Measurements from ENCODE around the gene OLFML2B.
"Not testable (repeated sequence)": the region's sequence is repeated elsewhere in the genome, so short reads cannot be mapped to it uniquely, and the experiment has no call there.

Gene OLFML2B

DNA sequence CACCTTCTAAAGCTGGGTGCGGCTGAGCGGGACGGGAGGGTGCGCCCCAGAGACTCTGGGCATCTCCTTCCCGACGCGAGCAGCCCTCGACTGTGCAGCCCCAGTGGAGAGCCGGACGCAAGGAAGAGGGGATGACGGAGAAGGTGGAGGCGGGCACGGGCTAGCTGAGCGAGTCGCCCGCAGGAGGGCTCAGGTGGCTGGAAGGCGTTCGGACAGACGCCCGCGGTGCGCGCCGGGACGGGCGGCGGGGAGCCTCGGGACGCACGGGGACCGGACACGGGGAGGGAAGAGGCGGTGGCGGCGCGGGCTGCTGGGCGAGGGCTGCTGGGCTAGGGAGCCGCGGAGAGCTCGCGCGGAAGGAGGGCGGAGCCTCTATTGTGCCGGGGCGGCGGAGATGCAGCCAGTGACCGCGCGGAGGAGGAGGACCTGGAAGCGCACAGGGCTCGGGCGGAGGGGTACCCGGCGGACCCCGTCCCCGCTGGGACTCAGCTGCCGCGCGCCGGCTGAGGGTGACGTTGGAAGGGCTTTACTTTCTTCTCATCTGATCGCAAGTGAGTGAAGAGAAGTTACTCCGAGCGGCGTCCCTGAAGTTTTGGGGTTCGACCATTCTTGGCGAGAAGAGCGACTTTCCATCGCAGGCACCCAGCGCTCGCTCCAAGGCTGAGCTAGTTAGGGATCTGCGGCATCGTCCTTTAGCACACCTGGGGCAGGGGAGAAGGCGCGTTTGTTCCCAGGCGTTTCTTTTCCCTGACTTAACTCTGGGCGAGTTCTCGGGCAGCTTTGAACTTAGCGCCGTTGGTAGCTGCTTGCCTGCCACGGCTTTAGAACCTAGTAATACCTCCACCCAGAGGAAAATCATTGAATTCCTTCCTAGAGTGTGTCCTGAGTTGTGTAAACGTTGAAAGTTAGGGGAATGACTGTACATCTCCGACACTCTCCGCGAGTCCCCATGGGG is at the start of gene OLFML2B:
TSS of gene OLFML2B (minus strand) at position 323 of the 955 bp plus-strand sequence. CDS start 439 bp downstream, outside the sequence.
- DNase-seq (ENCODE audit: low read depth) = peak; percentile 44

DNA sequence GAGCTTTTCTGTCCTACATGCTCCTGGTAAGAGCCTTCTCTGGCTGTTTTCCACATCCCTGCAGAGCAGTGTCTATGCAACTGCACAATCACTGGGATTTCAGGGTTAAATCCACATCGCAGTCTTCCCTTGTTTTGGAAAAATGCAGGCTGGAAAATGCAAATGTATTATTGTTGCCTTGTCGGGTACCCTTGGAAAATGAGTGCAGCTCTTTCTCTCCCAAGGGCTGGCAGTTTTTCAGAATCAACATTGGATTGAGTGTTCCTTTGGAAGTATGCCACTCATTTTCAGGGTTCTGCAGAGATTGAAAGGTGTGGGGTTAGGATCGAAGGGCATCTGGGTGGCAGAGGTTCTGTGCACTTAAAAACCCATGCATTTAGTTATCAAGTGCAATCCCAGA is 49.1 kb upstream of the OLFML2B start:
- no peak for DNase-seq (ENCODE audit: low read depth)

DNA sequence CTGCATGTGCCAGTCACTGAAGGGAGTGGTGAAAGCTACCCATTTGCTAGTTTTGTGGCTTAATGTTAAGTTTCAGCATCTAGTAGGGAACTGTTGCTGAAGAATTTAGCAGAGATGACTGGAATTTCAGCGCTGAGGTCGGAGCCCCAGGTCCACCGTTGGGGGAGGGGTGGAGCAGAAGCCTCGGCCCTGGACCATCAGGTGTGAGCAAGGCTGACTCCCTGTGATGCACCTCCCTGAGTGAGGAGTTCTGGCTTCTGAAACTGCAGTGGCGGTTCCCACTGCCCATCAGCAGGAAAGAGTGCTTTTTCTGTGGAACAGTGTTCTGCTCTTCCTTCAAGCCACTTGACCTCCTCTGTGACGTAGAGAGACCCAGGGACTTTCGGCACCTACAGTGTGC is 47.2 kb upstream of the OLFML2B start:
- DNase-seq (ENCODE audit: low read depth) = no peak

DNA sequence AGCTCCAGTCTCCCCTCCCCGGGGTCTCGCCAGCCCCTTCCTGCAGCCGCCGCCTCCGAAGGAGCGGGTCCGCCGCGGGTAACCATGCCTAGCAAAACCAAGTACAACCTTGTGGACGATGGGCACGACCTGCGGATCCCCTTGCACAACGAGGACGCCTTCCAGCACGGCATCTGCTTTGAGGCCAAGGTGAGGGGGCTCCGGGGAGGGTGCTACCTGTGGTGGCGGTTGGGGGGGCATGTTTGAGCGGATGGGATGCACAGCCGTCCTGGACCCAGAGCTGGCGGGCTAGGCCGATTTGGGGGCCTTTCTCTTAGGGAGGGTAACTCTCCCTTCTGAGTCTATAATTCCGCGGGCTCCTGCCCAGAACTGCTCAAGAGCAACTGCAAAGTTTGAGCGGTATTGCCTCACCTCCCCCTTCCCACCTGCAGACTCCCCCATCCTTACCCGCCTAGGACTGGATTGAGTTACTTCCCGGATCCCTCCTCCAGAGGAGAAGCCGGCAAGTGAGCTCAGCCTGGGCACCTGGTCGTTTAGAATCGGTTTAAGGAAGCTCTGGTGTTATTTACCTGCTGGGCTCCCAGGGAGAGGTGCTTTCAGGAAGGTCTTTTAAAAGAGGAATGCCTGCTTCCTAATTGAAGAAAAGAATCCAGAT is 46.6 kb upstream of the OLFML2B start:
- DNase-seq (ENCODE audit: low read depth) = no peak

DNA sequence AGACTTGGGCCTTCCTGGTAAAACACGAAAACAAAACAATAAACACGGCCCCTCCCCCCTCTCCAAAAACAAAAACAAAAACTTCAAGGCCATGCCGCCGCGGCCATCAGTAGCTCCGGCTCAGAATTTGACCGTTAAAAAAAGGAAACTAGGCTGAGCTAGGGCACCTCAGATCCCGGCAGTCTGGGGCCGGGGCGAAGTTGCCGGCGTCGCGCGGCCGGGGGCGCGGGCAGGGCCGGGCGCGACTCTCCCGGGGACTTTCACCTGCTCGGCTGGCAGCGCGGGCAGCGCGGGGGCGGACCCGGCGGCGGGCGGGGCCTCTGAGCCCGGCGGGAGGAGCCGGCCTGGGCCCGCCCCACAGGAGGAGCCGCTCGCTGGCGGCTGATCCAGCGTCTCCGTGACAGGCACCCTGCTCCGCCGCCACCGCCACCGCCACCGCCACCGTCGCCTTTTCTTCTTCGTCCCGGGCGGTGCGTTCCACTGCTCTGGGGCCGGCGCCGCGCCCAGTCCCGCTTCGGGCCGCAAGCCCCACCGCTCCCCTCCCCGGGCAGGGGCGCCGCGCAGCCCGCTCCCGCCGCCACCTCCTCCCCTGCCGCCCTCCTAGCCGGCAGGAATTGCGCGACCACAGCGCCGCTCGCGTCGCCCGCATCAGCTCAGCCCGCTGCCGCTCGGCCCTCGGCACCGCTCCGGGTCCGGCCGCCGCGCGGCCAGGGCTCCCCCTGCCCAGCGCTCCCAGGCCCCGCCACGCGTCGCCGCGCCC is 45.8 kb upstream of the OLFML2B start, which contains the start of gene NOS1AP:
TSS of gene NOS1AP (plus strand) at position 358 of the 760 bp plus-strand sequence. CDS start 487 bp downstream, outside the sequence.
- DNase-seq (ENCODE audit: low read depth) = peak; percentile 82

DNA sequence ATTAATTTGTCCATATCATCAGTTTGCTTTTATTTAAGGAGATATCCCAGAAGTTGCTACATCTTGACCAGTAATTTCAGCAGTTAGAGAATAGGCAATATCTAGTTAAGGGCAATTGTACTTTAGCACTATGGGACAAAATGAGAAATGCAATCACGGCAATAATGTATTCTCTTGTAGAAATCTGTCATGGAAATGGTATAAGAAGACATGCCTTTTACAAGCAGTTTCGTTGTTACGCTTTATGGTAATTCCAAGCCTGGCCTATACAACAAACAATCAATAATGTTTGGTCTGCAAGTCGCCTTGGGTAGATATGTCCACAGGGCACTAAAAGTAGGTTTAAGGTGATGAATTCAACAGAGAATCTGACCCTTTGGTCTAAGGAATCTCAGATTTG is 44.6 kb upstream of the OLFML2B start:
- DNase-seq (ENCODE audit: low read depth) = no peak

DNA sequence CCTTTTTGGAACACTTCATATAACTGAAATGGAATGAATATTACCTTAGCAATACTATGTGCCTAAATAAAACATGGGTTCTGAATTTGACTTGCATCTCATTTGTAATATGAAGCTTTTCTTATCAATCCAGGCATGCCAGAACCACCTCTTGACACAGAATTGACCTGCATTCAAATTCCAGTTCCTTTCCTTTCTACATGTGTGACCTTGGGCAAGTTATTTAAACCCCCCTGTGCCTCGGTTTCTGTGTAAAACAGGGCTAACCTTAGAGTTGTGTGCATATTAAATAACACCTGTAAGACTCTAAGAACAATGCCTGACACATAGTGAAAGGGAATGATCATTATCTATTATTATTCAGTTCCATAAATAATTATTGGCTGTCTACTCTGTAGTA is 43.8 kb upstream of the OLFML2B start:
- DNase-seq (ENCODE audit: low read depth) = no peak

DNA sequence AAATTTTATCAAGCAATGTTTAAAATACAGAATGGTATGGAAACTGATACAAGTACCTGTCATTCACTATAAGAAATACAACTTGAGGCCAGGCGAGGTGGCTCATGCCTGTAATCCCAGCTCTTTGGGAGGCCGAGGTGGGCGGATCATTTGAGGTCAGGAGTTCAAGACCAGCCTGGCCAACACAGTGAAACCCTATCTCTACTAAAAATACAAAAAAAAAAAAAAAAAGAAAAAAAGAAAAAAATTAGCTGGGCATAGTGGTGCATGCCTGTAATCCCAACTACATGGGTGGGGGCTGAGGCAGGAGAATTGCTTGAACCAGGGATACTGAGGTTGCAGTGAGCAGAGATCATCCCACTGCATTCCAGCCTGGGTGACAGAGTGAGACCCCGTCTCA is 43.2 kb upstream of the OLFML2B start:
- not testable (repeated sequence) for DNase-seq (ENCODE audit: low read depth)

DNA sequence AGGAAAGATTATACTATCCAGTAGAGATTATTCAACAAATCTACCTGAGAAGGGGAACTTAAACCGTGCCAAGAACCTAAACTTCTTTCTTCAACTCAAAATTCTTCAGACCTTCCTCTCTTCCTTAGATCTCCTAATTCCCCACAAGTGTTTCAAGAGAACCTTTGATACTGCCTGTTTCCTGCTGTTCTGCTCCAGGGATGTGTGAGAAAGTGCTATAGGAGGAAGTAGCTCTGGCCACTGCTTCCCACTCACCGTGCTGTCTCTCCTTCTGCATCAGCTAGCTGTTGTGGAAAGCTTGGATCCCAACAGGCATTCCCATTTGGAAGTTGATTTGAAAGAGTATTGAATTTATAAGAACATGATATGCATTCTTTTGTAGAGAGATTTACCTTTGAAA is 41.3 kb upstream of the OLFML2B start:
- DNase-seq (ENCODE audit: low read depth) = no peak

DNA sequence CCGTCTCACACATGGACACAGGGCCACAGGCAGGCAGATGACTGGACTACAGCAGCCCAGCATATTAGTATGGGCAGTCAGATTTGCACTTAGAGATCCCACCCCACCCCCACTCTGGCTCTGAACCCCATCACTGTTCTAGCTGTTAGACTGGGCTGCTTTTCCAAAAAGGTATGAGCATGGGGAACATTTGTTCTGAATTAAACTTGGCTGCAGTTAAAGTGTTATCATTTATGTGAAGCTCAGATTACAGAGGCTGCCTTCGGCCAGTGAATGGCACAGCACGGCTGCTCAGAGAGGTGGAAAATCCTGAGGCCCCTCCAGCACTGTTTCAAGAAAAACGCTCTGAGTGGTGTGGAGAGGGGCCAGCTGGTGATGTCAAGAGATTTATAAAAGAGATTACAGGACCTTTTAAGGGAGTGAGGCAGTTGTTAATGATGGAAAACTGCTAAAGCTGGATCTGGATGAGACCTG is 38.9 kb upstream of the OLFML2B start:
- no peak for DNase-seq (ENCODE audit: low read depth)

DNA sequence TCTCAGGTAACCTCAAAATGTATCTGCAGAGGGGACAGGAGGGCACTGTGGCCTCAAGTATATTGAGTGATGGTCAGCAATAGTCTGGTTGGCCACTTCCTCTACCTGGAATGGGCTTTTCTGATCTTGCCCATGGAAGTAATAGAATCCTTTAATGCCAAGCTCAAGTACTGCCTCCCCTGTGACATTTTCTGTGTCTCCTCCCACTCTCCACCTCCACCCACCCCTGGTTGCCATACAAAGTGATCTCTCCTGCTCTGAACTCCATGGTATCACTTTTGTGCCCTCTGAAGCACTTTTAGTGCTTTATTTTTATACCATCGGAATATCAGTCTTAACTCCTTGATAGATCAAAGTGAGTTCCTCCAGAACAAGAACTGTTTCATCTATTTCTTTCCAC is 36.6 kb upstream of the OLFML2B start:
- no peak for DNase-seq (ENCODE audit: low read depth)

DNA sequence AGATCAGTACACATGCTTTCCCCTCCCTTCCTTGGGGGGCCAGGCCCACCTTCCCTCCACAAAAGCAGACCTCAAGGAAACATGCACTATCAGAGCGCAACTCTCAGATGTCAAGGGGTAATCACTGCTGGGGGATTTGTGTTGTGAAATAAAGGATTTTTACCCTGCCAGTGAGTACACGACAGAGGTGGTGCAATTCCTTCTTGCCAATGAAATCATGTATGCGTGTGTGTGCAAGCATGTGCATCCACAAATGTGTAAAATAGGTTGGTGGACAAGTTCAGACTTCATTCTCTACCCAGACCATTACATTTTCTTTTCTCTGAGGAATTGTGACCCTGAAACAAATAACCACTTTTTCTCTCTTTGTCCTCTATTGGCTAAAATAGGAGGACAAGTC is 36.1 kb upstream of the OLFML2B start:
- DNase-seq (ENCODE audit: low read depth) = no peak

DNA sequence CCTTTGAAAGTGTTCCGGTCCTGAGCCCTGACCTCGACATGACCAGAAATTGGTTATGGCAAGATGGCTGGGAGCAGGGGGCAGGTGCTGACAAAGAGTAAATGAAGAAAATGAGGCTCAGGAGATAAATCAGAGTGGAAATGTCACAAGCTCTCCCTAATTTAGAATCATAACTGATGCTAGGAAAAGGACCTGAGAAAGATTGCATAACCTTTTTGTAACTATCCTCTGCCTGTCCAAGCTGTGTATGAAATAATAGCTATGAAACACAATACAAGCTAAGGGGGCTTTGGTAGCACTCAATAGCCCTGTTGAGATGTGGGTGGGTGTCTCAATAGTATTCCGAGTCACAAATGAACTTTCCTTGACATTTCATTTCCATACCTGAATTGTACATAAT is 32.9 kb upstream of the OLFML2B start:
- DNase-seq (ENCODE audit: low read depth) = no peak

DNA sequence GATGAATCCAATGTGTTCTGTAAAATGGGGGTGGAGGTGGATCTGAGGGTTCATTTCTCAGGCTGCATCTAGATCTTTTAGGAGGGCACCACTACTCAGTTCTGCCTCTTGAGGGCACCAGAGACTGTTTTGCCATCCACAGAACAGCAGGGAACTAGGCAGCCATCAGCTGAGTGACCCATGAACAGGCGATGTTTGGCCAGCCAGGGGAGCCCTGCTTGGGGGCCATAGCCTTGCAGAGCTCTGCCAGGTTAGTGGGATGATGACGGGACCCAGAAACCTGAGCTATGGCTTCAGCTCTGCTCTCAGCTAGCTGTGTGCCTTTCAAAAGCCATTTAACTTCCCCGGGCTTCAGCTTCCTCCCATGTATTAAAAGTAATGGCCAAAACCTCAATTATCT is 32.4 kb upstream of the OLFML2B start:
- DNase-seq (ENCODE audit: low read depth) = peak; percentile 31

DNA sequence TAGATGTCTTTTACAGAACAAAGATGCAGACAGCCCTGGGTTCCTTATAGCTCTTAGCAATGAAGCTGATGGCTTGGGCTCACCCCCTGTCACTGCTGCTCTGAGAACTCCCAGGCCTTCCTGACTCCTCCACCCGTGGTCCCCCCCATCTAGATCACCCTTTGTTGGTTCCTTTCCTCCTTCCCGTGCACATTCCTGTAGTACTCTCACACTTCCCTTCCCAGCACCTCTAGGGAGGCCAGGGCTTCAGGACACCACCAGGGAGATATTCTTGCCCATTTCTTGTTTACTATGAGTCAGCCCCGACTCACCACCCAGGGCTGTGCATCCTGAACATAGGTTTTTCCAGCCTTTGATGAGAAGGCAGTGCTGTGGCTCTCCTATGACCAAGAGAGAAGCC is 31.4 kb upstream of the OLFML2B start:
- no peak for DNase-seq (ENCODE audit: low read depth)

DNA sequence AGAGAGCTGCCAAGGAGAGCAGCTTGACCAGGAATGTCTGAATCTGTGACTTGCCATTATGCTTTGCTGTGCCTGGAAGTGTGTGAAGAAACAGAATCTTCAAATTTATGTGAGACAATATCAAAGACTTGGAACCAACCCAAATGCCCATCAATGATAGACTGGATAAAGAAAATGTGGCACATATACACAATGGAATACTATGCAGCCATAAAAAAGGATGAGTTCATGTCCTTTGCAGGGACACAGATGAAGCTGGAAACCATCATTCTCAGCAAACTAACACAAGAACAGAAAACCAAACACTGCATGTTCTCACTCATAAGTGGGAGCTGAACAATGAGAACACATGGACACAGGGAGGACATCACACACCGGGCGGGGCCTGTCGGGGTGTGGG is 30.3 kb upstream of the OLFML2B start:
- not testable (repeated sequence) for DNase-seq (ENCODE audit: low read depth)

DNA sequence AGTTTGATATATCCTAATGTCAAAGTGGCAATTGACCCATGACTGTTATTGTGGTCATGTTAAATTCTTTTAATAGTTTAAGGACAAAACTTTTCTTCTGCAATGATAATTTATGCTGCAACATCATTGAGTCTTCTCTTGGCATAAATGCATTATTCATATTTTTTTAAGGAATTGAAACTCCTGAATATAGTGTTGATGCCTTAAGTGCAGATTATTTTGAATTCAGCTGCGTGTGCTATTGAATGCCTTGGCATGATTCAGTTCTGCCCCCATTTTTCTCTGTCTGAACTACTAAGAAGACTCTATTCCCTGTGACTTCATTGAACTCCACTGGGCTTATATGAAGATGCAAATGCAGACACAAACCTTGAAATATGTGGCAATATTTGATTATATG is 23.3 kb upstream of the OLFML2B start:
- DNase-seq (ENCODE audit: low read depth) = no peak

DNA sequence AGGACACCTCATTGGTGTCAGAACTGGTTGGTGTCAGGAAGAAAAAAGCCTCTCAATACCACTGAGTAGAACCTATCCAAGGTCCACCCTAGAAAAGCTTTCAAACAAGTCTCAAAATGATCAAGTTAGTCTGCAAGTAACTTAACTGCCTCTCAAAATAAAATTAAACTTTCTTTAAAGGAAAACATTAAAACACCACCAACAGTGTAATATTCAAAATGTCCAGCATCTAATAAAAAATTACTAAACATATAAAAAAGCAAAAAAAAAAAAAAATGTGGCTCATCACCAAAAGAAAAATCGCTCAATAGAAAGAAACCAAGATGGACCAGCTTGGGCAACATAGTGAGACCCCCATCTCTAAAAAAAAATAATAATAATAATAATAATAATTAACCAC is 18.7 kb upstream of the OLFML2B start:
- no peak for DNase-seq (ENCODE audit: low read depth)

DNA sequence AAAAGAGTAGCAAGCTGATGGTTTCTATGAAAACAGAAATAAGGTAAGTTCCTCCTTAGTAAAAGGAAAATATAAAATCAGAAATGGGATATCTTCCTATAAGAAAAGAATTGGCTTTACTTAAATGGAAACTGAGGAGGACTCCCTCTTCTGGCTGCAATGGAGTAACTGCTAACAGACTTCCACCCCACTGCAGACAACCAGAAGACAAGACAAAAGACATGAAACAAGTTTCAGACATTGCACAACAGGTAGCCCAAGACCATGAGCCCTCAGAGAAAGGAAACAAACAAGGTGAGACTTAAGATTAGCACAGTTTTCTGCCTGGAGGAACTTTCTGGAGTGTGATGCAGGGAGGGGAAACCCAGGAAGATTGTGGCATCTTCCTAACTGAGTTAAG is 17.0 kb upstream of the OLFML2B start:
- DNase-seq (ENCODE audit: low read depth) = no peak

DNA sequence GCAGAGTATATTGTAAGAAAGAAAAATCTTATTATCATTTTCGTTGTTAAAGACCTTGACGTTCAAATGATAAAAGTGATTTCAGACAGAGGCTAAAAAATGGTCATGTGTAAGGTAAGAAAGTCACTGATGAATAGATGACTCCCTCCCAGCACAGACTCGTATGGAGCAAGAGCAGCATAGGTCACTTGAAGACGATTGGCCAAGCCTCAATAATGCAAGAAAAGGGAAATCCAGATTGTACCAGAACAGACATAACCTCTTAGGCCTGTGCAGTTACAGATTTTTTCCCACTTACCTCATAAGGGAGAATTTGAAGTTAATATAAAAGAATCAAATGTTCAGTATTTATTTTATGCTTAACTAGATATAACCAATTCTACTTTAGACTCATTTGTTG is 16.3 kb upstream of the OLFML2B start:
- DNase-seq (ENCODE audit: low read depth) = no peak

DNA sequence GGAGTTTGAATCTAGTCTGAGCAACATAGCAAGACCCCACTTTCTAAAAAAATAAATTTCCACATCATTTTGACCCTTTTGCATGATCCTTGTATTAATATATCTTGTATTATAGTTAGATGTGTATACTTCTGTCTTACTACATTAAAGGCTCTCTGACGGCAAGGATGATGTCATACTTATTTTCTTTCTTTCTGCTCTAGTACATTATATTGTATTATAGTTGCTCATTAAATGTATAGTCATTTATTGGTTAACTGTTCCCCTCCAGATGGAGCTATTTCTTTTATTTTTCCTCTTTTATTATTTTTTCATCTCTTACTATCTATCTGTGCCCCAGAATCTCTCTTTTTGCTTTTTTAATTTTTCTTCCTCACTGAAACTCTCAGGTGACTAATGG is 15.0 kb upstream of the OLFML2B start:
- DNase-seq (ENCODE audit: low read depth) = no peak

DNA sequence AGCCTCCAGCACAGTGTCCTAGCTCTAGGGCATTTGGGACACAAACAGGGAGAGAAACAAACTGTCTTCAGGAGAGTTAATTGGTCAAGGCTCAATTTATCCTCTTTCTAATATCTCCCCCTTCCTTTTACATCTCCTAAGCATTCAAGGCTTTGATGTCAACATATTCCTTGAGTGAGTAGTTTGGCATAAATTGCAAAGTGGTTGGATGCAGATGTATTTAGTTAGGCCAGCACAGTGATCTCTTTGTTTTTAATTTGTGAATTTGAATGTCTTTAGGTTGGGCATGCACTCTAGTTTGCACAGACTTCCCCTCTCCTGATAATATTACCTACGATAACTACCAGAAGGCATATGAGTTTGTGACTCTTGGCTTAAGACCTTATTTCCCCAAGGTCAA is 12.5 kb upstream of the OLFML2B start:
- DNase-seq (ENCODE audit: low read depth) = no peak

Data from activated T-cell treated with anti-CD3 and anti-CD28 coated beads for 48 hours (primary cell).